Kasumi-1 (cell line): Measurements from ENCODE around the gene MAPK11.
"Not testable (repeated sequence)": the region's sequence is repeated elsewhere in the genome, so short reads cannot be mapped to it uniquely, and the experiment has no call there.

ENCODE experiments used
- DNase-seq, 2 experiments: peaks; one replicate each; lab custom pipeline; 2025; lab: John Stamatoyannopoulos, UW

The MAPK11 gene

DNA sequence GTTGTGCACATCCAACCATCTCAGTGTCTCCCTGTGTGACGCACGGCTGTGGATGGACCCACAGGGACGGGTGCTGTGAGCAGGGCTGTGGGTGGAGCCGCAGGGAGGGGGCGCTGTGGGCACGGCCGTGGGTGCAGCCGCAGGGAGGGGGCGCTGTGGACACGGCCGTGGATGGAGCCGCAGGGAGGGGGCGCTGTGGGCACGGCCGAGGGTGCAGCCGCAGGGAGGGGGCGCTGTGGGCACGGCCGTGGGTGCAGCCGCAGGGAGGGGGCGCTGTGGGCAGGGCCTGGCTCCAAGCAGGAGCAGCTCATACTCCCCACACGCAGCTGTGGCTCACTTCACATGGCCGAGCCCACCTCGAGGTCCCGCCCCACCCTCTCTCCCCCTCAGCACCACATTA lies 6.0 kb upstream of the MAPK11 start:
- no peak for DNase-seq

DNA sequence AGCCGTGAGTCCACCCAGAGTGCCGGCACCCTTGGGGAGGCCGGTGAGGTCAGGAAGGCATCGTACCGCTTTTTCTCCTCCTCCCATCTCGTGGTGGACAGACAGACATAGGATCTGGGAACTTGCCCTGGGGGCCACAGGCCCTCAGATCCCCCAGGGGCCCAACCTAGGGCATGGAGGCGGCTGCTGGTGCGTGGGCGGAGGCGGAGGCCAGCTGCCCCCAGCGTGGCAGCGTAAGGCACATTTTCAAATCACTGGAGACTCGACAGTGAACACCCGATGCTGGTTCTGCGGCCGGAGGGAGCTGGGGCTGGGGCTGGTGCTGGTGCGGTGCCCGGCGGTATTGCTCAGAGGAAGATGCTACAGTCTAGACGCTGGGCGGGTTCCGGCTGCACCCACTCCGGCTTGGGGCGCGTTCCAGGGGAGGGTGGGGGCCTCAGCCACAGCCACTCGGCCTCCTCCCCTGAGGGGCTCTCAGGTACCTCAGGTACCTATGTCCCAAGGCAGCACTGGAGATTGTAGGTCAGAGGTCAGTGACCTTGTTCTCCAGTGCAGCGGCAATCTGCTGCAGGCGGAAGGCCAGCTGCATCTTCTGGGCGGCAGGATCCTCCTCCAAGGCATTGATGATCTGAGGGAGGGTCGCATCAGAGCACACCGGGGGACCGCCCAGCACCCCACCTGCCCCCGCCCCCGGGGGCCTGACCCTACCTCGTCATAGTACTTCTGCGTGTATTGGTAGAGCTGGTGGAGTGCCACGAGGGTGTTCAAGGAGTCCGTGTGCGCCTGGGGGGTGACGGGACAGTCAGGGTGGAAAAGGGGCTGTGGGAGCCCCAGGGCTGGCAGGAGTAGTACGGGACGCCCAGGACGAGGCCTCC lies 5.2 kb upstream of the MAPK11 start:
- DNase-seq: no peak

DNA sequence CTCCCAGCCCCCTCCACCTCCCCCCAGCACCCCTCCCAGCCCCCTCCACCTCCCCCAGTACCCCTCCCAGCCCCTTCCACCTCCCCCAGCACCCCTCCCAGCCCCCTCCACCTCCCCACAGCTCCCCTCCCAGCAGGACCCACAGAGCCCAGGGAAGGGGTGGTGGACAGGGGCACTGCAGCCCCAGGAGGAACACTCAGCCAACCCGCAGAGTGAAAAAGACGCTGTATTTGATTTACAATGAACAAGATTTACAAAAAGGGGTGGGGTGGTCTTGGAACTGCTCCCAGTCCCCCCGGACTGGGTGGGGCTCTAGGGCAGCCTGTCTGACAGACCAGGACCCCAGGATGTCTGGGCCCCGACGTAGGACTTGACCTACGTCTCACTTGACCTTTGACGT lies 4.6 kb upstream of the MAPK11 start:
- DNase-seq: no peak

DNA sequence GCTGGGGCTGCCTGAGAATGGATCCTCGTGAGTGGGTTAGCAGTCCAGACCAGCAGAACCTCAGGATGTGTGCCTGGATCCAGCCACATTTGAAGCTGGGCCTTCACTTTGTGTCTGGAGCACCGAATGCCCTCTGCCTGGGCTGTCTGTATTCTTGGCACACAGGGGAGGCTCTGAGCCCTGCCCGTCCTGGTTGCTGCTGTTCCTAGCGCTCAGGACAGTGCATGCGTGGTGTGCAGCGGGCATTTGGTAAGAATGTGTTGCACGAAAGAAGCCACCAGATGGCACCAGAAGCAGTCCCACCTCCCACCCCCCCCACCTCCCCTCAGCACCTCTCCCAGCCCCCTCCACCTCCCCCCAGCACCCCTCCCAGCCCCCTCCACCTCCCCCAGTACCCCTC lies 4.1 kb upstream of the MAPK11 start:
- peak; percentile 66 to 72 for DNase-seq

DNA sequence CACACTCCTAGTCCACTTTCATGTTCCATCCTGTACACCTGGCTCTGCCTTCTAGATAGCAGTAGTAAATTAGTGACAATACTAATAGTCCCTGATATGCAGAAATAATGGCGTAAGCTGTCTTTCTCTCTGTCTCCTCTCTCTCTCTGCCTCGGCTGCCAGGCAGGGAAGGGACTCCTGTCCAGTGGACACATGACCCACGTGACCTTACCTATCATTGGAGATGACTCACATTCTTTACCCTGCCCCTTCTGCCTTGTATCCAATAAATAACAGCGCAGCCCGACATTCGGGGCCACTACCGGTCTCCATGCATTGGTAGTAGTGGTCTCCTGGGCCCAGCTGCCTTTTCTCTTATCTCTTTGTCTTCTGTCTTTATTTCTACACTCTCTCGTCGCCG lies 3.6 kb upstream of the MAPK11 start:
- DNase-seq: not testable (repeated sequence)

DNA sequence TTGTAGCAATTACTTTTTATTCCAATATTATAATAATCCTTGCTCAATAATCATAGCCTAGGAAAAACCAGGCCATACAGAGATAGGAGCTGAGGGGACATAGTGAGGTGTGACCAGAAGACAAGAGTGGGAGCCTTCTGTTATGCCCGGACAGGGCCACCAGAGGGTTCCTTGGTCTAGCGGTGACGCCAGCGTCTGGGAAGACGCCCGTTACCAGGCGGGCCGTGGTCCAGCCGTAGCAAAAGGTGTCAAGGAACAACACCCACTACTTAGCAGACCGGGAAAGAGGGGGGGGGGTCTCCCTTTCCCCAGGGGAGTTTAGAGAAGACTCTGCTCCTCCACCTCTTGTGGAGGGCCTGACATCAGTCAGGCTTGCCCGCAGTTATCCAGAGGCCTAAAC lies 3.2 kb upstream of the MAPK11 start:
- not testable (repeated sequence) for DNase-seq

DNA sequence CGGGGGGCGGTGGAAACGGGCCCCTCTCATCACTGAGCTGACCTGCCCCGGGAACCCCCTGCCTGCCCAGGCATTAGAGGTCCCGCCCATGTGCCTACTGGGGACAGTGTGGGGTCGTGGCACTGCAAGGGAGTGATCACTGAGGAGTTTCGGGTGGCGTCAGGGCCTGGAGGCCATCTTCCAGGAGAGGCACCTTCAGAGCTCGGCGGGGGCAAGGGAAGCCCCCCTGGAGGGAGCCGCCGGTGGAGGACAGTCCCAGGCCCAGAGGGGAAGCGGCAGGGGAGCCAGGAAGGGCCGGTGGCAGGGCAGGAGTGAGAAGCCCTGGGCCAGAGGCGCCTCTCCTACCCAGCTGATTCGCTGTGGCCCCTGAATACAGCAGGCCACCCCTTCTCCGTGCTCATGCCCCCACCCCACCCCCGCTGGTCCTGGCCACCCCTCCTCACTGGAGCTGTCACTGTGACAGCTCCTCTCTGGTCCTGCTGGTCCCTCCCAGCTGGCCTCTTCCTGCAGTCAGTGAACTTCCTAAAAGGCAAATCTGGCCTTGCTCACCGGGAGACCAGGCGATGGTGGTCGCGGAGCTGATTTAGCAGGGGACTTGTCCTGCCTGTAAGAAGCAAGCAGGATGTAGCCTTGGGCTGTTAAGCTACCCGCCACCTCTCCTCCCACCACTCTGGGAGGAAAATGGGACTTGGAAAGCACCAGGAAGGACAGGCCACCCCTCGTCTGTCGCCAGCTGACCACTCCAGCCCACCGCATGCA lies 2.0 kb upstream of the MAPK11 start:
- DNase-seq: no peak

DNA sequence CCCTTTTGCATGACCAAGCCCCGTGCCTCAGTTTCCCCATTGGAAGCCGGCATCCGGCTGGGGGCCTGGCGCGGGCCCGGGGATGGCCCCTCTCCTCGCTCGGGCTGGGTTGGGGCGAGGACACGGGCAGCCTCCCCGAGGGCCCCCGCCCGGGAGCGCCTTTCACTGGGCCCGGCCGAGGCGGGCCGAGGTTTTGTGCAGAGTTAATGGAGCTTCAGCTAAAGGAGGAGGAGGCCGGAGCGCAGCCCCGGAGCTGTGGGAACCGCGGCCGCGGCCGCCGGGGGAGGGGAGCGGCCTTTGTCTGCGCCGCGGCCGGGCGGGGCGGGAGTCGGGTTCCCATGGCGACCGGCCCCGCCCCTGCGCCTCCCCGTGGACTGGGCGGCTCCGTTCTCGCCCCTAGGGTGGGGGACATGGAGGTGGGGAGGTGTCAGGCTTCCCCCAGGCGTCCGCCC lies 1.4 kb upstream of the MAPK11 start:
- no peak for DNase-seq

DNA sequence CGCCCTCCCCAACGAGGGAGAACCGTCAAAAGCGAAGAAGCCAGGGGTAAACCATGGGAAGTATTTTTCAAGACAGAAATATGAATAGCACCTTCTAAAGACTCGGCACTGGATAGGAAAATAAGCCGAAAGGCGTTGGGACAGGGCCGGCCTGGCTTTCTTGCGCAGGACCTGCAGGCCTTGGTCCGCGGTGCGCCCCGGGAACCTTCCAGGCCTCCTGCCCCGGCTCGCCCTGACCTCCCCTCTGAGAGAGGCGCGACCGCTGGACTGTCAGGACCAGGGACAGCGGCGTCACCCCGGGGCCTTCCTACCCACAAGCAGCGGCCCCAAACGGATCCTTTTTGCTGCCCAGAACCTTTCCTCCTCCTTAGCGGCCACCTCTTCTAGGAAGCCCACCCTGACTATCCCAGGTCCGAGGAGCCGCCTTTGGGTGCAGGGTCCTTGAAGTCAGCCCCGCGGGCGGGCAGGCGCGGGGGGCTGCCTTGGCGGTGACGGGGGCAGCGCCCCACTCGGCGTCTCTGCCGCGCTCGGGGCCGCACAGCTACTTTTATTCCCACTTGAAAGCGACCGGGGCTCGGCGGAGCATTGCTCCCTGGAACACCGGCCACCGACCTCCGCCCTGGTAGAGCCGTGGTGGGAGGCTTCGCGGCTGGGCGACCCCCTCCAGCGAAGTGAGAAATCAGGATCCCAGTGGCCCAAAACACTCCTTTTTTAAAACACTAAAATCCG lies 650 bp upstream of the MAPK11 start:
- DNase-seq: peak; percentile 50 to 70

DNA sequence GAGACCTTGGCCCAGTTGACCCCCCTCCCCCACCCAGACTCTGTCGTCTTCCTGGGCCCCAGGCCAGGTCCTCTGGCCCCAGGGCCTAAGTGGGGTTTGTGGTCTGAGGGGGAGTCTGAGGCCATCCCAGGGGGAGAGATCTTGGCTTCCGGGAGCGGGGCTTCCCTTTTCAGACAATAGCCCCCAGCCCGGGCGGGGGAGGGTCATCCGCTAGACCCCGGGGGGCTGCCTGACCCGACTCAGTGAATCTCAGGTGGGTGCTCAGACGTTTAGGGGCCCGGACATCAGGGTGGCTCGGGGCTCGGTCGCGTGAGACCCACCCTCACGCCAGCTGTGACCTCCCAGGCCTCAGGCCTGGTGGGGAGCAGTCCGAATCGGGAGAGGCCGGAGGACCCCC lies 609 bp downstream of the MAPK11 start:
- peak in 1 of 2 experiments; percentile 7 for DNase-seq

DNA sequence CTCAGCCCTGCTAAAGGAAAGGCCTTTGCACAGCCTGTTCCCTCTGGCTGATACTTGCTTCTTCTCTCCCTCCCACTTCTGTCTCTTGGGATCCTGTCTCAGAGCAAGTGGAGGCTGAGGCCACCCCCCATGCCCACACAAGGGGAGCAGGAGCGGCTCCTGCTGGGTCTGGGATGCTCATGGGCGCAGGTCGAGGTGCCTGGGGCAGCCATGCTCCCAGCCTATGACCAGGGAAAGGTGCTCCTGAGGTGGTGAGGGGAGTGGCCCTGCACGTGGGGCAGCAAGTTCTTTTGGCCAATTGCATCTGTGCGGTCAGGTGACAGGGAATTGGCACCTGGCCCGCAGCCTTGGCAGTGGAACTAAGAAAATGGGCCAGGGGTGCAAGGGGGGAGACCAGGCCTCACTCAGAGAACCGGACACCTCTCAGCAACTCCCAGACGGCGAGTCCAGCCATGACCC lies 1.5 kb downstream of the MAPK11 start:
- DNase-seq: no peak

DNA sequence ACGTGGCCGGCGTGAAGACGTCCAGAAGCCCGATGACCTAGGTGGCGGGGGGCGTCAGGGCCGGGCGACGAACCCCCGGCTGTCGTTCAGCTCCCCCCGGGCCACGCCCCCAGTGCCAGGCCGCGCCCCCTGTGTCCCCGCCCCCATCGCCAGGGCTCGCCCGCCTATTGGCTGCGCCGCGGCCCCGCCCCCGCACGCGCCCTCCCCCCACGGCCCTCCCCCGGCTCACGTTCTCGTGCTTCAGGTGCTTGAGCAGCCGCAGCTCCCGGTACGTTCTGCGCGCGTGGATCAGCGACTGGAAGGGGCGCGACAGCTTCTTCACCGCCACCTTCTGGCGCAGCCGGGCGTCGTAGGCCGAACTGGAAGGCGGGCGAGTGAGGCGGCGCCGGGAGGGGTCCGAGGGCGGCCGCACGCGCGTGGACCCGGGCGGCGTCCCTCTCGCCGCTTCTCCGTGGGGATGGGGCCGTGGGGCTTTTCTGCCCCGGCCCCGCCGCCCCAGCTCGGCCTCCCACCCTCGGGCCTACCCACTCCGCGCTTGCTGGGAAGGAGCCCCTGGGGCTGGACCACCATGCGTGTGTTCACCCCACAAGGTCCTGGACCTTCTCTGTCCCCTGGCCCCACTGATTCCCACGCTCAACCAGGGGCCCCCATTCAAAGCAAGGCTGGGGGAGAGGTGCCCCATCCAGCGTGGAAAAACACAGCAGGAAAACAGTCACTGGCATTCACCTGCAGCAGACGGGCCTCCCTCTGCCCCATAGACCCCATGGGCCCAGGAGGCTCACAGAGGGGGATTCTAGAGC lies 2.4 kb downstream of the MAPK11 start:
- no peak for DNase-seq

DNA sequence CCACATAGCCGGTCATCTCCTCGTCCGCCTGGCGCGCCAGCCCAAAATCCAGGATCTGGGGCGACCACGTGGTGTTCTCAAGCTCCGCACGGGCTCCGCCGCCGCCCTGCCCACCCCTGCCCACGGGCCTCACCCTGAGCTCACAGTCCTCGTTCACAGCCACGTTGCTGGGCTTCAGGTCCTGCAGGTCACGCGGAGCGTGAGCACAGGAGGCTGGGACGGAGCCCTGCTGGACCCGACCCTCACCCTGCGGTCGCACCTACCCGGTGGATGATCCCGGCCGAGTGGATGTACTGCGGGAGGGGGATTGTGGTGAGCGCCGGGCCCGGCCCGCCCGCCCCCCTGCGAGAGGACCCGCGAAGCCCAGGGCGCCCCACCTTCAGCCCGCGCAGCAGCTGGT lies 3.2 kb downstream of the MAPK11 start:
- no peak for DNase-seq

DNA sequence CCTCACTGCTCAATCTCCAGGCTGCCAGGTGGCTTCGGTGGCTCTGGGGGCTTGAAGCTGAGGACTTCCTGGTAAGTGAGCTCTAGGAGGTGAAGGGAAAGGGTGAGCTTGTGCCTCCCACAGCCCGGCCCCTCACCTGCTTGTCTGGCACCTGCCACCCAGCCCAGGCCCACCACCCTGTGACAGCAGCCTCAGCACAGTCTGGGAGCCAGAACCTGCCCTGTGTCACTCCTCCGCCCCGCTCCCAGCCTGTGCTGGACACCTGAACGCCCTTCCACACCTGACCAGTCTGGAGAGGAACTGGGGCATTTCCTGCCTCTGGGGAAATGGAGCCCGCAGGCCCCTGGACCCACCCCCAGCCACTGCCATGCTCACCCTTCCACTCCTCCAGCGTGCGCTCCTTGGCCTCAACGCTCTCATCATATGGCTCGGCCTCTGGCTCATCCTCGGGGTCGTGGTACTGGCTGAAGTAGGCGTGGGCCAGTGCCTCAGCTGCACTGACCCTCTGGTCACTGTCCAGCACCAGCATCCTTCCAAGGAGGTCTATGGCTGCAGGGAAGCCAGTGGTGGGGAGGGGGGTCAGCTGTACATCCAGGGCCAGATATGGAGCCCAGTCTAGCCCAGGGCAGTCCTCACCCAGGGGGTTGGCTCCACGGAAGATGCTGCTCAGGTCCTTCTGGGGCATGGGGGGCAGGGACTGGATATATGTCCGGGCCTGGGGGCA lies 5.1 kb downstream of the MAPK11 start:
- no peak for DNase-seq

DNA sequence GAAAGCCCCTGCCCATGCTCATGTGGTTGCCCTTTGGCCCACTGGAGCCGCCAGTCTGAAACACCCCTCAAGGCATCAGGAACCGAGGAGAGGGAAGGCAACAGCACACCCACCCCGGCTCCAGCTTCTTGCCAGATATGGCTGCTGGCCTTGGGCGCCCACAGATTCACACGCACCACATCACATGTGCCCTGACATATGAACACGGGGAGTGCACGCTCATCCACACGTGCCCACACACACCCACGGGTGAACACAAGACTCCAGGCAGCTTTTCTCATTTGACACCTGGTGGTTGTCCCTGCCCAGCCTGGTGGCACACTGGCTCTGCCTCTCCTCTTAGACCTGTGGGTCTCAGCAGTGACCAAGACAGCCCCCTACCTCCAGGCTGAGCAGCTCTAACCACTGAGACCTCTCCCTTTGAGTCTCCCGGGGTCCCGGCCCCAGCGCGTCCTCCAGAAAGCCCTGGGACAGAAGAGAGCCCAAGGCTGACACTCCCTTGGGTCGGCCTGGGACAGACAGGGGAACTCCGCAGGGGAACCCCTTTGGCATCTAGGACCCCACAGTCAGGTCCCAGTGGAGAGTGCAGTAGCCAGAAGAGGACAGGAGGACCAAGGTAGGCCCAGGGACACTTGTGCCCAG lies 6.0 kb downstream of the MAPK11 start:
- DNase-seq: no peak

DNA sequence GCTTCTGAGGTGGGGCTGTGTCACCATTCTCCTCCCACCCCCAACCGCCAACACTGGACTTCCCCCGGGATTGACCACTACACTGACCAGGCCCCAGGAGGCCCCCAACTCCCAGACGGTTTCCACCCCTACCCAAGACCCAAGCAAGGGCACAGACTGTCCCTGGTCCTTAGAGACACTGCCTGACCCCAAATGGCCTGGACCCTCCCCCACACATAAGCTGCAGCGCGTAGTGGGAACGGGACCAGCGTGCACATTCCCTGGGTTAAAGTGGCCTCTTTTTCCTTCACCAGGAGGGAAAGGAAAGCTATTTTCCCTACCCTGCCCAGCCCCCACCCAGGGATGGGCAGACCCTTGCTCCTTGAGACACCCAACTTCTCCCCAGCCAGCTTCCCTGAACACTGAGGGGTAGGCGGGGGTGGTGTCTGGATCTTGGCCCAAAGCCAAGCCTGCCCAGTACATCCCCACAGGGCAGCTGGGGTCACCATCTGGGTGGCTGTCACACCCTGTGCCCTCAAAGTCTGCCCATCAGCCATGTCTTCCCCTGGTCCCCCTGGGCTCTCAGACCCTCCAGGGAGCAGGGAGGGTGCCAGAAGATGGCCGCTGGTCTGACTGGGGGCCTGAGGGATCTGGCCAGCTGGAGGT lies 7.1 kb downstream of the MAPK11 start:
- DNase-seq: no peak

DNA sequence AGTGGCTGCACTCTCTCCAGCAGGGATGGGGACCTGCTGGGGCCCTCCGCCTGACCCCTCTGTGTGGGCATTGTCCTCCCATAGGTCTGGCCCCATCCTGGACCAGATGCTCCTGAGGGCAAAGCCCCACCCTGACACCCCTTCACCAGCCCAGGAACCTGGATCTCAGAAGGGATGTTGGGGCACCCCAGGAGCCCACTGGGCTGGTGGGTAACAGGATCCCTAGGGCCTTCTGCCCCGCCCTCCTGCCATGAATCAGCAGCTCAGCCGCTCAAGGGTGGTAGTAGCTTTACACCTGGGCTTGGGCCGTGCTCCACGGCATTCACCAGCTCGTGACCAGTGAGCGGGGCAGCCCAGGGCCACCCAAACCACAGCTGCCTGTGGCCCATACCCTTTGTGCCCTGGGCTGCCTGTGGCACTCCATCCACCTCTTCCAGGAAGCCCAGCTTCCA lies 7.7 kb downstream of the MAPK11 start:
- DNase-seq: no peak

DNA sequence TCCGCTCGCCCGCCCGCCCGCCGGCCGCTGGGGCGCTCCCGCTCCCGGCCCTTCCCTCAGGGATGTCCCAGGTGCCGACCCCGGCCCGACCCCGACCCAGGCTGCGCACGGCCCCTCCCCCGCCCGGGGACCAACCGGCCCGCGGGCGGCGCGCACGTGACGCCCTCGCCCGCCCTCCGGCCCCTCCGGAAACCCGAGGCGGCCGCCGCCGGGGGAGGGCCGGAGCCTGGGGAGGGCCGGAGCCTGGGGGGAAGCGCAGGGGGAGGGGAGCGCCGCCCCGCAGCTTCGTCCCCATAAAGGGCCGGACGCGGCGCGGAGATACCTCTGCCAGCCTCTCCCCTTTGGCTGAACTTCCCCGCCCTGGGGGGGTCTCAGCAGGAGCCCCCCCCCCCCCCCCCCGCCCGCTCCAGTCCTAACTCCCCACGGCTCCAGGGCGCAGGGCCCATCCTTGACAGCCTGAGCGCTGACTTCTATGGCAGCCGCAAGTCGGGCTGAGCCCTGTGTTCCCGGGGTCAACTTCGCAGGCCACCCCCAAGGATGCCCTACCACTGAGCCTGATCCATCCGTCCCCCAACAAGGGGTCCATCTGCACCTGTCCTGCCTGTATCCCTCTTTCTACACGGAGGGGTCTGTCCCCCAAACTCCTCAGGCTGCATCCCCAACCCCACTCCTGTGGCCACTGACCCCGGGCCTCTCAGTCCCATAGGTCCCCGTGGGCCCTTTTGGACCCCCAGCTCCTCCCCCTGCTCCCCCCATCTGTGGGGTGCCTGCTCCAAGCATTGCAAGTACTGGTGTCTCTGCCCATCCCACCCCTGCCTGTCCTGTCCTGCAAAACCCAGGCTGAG lies 8.3 kb downstream of the MAPK11 start, which contains the start of gene MAPK12:
Gene MAPK12, minus strand, starts transcription at position 69 of the 845 bp plus-strand sequence. CDS start 174 bp downstream, outside the sequence.
- DNase-seq: peak; percentile 20 to 22
